Activated effector memory CD4-positive, alpha-beta T cell treated with anti-CD3 and anti-CD28 coated beads, Interleukin-2, amount 50 U/mL, for 16 hours (primary cell): Measurements from ENCODE around the gene CELSR2.

Experiments used
- DNase-seq: peaks from one replicate; pipeline ENCODE4 v3.0.0-alpha.2; 2020

The CELSR2 gene

GRCh38 chr1:109252167-109252892, 3.0 kb downstream of the CELSR2 start:
- no peak for DNase-seq

- DNase-seq: no peak
These were observed 3.8 kb downstream of the CELSR2 start for GRCh38 chr1:109252893-109253802.

- DNase-seq: no peak
These were observed 4.7 kb downstream of the CELSR2 start for GRCh38 chr1:109253803-109254620.

GRCh38 chr1:109254621-109255096, 5.3 kb downstream of the CELSR2 start:
- DNase-seq: no peak

- no peak for DNase-seq
These were observed 5.8 kb downstream of the CELSR2 start for GRCh38 chr1:109255097-109255651.

- no peak for DNase-seq
These were observed 6.3 kb downstream of the CELSR2 start for GRCh38 chr1:109255678-109256077.

GRCh38 chr1:109256085-109256484, 6.7 kb downstream of the CELSR2 start:
- DNase-seq: no peak

GRCh38 chr1:109256971-109257681, 7.8 kb downstream of the CELSR2 start:
- no peak for DNase-seq

GRCh38 chr1:109257682-109258421, 8.5 kb downstream of the CELSR2 start:
- DNase-seq: no peak

GRCh38 chr1:109258481-109259466, 9.4 kb downstream of the CELSR2 start:
- DNase-seq: no peak

GRCh38 chr1:109259674-109260557, 10.6 kb downstream of the CELSR2 start:
- DNase-seq: no peak

- DNase-seq: no peak
These were observed 11.7 kb downstream of the CELSR2 start for GRCh38 chr1:109261006-109261405.

- no peak for DNase-seq
These were observed 12.2 kb downstream of the CELSR2 start for GRCh38 chr1:109261578-109261977.

- no peak for DNase-seq
These were observed 13.1 kb downstream of the CELSR2 start for GRCh38 chr1:109262231-109263055.

- DNase-seq: no peak
These were observed 13.9 kb downstream of the CELSR2 start for GRCh38 chr1:109263234-109263596.

- DNase-seq: peak; percentile 92
These were observed 14.4 kb downstream of the CELSR2 start for GRCh38 chr1:109263597-109264378.

- no peak for DNase-seq
These were observed 15.0 kb downstream of the CELSR2 start for GRCh38 chr1:109264379-109264755.
